ENCODE data around the gene ITGAD. TPM values are rescaled to one million over a fixed set of nuclear protein-coding genes. Genes with fewer than 3 reads are reported as not detected.

Gene ITGAD
- total RNA-seq, 1 donor: not detected

- TF ChIP-seq CTCF (IDR thresholded peaks at IDR 0.05; ENCODE audit: insufficient read depth, low read depth, low read length): no peak
- H3K4me3 ChIP-seq (ENCODE audit: low read depth, low read length): no peak overlapping the region
- DNase-seq (ENCODE audit: low read depth): no peak
Observed at GRCh38 chr16:31357324-31358109, 35.6 kb upstream of the ITGAD start.

GRCh38 chr16:31360251-31360650 is 32.9 kb upstream of the ITGAD start:
- H3K4me3 ChIP-seq (ENCODE audit: low read depth, low read length): no peak overlapping the region
- TF ChIP-seq CTCF (IDR thresholded peaks at IDR 0.05; ENCODE audit: insufficient read depth, low read depth, low read length): no peak
- no peak for DNase-seq (ENCODE audit: low read depth)

- H3K4me3 ChIP-seq (ENCODE audit: low read depth, low read length): no peak overlapping the region
- DNase-seq (ENCODE audit: low read depth): no peak
Observed at GRCh38 chr16:31361201-31362110, 31.7 kb upstream of the ITGAD start.

GRCh38 chr16:31362476-31363405 is 30.4 kb upstream of the ITGAD start:
- TF ChIP-seq CTCF (IDR thresholded peaks at IDR 0.05; ENCODE audit: insufficient read depth, low read depth, low read length): no peak
- no peak for DNase-seq (ENCODE audit: low read depth)
- H3K4me3 ChIP-seq (ENCODE audit: low read depth, low read length): no peak overlapping the region

More at GRCh38 chr16:31361201-31362110, 31.7 kb upstream of the ITGAD start:
- TF ChIP-seq CTCF (IDR thresholded peaks at IDR 0.05; ENCODE audit: insufficient read depth, low read depth, low read length): no peak

- no peak for TF ChIP-seq CTCF (IDR thresholded peaks at IDR 0.05; ENCODE audit: insufficient read depth, low read depth, low read length)
- H3K4me3 ChIP-seq (ENCODE audit: low read depth, low read length): no peak overlapping the region
- DNase-seq (ENCODE audit: low read depth): no peak
Observed at GRCh38 chr16:31363721-31364120, 29.4 kb upstream of the ITGAD start.

GRCh38 chr16:31364421-31364820 is 28.7 kb upstream of the ITGAD start:
- TF ChIP-seq CTCF (IDR thresholded peaks at IDR 0.05; ENCODE audit: insufficient read depth, low read depth, low read length): no peak
- no peak for DNase-seq (ENCODE audit: low read depth)
- H3K4me3 ChIP-seq (ENCODE audit: low read depth, low read length): no peak overlapping the region
